Fibroblast of lung (primary cell): Measurements from ENCODE around the gene PHLDB3. TPM values are rescaled to one million over a fixed set of nuclear protein-coding genes. Genes with fewer than 3 reads are reported as not detected.
A peak's percentile ranks its signal among the peaks of the same experiment; 100 is the strongest.

Experiments used
- DNase-seq, 2 donors: peaks; one replicate each; pipeline versions ENCODE4 v3.0.0 to v3.0.0-alpha.2; 2010; ENCODE audit warnings: low read depth in 2 of 2
- H2AFZ ChIP-seq: 2 replicates; pipeline ENCODE4 v1.5.1; 2012; ENCODE audit warnings: low read length, control low read depth, inconsistent platforms
- H3K27ac ChIP-seq: 2 replicates; pipeline ENCODE4 v1.5.1; 2011; ENCODE audit warnings: low read length, control low read depth; ENCODE audit not compliant: insufficient read depth
- H3K27me3 ChIP-seq: 2 replicates; pipeline ENCODE4 v1.5.1; 2011; ENCODE audit warnings: mild to moderate bottlenecking, low read length; ENCODE audit not compliant: control insufficient read depth, insufficient read depth
- H3K36me3 ChIP-seq: 2 replicates; pipeline ENCODE4 v1.5.1; 2011; ENCODE audit warnings: low read length; ENCODE audit not compliant: control insufficient read depth, insufficient read depth
- H3K4me1 ChIP-seq: 2 replicates; pipeline ENCODE4 v1.5.1; 2011; ENCODE audit warnings: low read length; ENCODE audit not compliant: control insufficient read depth, insufficient read depth; ENCODE audit errors: extremely low read depth
- H3K4me2 ChIP-seq: 2 replicates; pipeline ENCODE4 v1.5.1; 2011; ENCODE audit warnings: low read length, control low read depth; ENCODE audit not compliant: insufficient read depth; ENCODE audit errors: extremely low read depth
- H3K4me3 ChIP-seq, 4 experiments: fragments of 200-600 bp in 1 of 4; sonication (generic) in 1 of 4; replicated peaks in 1 of 4; 2 replicates each; pipeline ENCODE4 v1.5.1; 2011 to 2016; ENCODE audit warnings: low read length in 4 of 4, low read depth in 3 of 4, mild to moderate bottlenecking in 3 of 4, control low read depth in 2 of 4, inconsistent platforms in 1 of 4, mixed read lengths in 1 of 4; ENCODE audit not compliant: insufficient read depth in 1 of 4; ENCODE audit errors: control extremely low read depth in 1 of 4
- H3K79me2 ChIP-seq: 2 replicates; pipeline ENCODE4 v1.5.1; 2012; ENCODE audit warnings: mild to moderate bottlenecking, low read length, inconsistent platforms; ENCODE audit not compliant: control insufficient read depth, insufficient read depth
- H3K9ac ChIP-seq: 2 replicates; pipeline ENCODE4 v1.5.1; 2011; ENCODE audit warnings: mild to moderate bottlenecking, low read length, control low read depth; ENCODE audit not compliant: insufficient read depth
- H3K9me3 ChIP-seq: 2 replicates; pipeline ENCODE4 v1.5.1; 2012; ENCODE audit warnings: low read depth, low read length; ENCODE audit not compliant: control insufficient read depth, insufficient read depth
- H4K20me1 ChIP-seq: 2 replicates; pipeline ENCODE4 v1.5.1; 2011; ENCODE audit warnings: low read length; ENCODE audit not compliant: control insufficient read depth, insufficient read depth; ENCODE audit errors: extremely low read depth
- CTCF ChIP-seq, 2 donors: IDR thresholded peaks in 1 of 2; conservative IDR thresholded peaks in 1 of 2; 1 replicate in 1 of 2; 2 replicates in 1 of 2; pipeline ENCODE4 v1.5.1; 2011 to 2012; ENCODE audit warnings: low read length in 2 of 2, control low read depth in 1 of 2, inconsistent platforms in 1 of 2, low read depth in 1 of 2, mild to moderate bottlenecking in 1 of 2
- EZH2 ChIP-seq: IDR thresholded peaks from 2 replicates; pipeline ENCODE4 v1.5.1; 2012; ENCODE audit warnings: low read length, control low read depth, mild to moderate bottlenecking; ENCODE audit errors: missing control alignments
- polyA plus RNA-seq, 2 donors: library from polyadenylated mRNA; depleted of rRNA in 1 of 2; stranded (reverse) in 1 of 2; unstranded in 1 of 2; fragments of >200 nt; gene quantifications; 2 replicates each; pipeline ENCODE4 v1.2.1, GENCODE V29; 2011 to 2012; ENCODE audit warnings: missing spikeins in 1 of 2
- total RNA-seq: library from RNA; depleted of rRNA; stranded (reverse); fragments of >200 nt; gene quantifications from 2 replicates; pipeline ENCODE4 v1.2.1, GENCODE V29; 2014

The PHLDB3 gene
- total and polyA plus RNA-seq, 2 donors (not counting 1 experiment from before 2014, with no cell fraction given) = 1.8 to 35.8 TPM

- H4K20me1 ChIP-seq = no peaks in the 10 kb centered on the region
- TF ChIP-seq CTCF (conservative IDR thresholded peaks at IDR 0.05 in 1 of 2, IDR thresholded peaks at IDR 0.05 in 1 of 2; ENCODE audit: low read depth in 1 of 2, low read length in 2 of 2) = no peak
- TF ChIP-seq EZH2 = no peak
- no peak overlapping the region for H2AFZ ChIP-seq
- no peaks in the 10 kb centered on the region for H3K9me3 ChIP-seq
- H3K4me2 ChIP-seq = no peak overlapping the region
- no peak overlapping the region for H3K4me3 ChIP-seq
- peaks cover 6% of the 10 kb centered on the region for H3K4me1 ChIP-seq
- H3K79me2 ChIP-seq = no peaks in the 10 kb centered on the region
- DNase-seq = peak; percentile 36 to 76
- no peaks in the 10 kb centered on the region for H3K36me3 ChIP-seq
- H3K9ac ChIP-seq = no peak overlapping the region
- H3K27me3 ChIP-seq = no peaks in the 10 kb centered on the region
- H3K27ac ChIP-seq = peak overlapping the region; percentile 16
Measured at GRCh38 chr19:43470288-43470687, 34.3 kb downstream of the PHLDB3 start.

GRCh38 chr19:43469160-43469480 lies 35.4 kb downstream of the PHLDB3 start:
- peaks cover 3% of the 10 kb centered on the region for H3K4me1 ChIP-seq
- H3K79me2 ChIP-seq = no peaks in the 10 kb centered on the region
- H3K4me2 ChIP-seq = no peak overlapping the region
- H2AFZ ChIP-seq = no peak overlapping the region
- H3K27me3 ChIP-seq = no peaks in the 10 kb centered on the region
- no peak for TF ChIP-seq EZH2
- no peak for TF ChIP-seq CTCF (conservative IDR thresholded peaks at IDR 0.05 in 1 of 2, IDR thresholded peaks at IDR 0.05 in 1 of 2; ENCODE audit: low read depth in 1 of 2, low read length in 2 of 2)
- H3K27ac ChIP-seq = no peak overlapping the region
- H4K20me1 ChIP-seq = no peaks in the 10 kb centered on the region
- H3K9me3 ChIP-seq = no peaks in the 10 kb centered on the region
- no peak for DNase-seq
- H3K4me3 ChIP-seq = no peak overlapping the region
- H3K36me3 ChIP-seq = no peaks in the 10 kb centered on the region
- no peak overlapping the region for H3K9ac ChIP-seq

GRCh38 chr19:43468354-43469159 lies 36.0 kb downstream of the PHLDB3 start:
- H3K4me3 ChIP-seq = no peak overlapping the region
- no peaks in the 10 kb centered on the region for H3K79me2 ChIP-seq
- no peaks in the 10 kb centered on the region for H3K36me3 ChIP-seq
- no peaks in the 10 kb centered on the region for H3K9me3 ChIP-seq
- H3K4me2 ChIP-seq = no peak overlapping the region
- H2AFZ ChIP-seq = no peak overlapping the region
- no peak for DNase-seq
- H4K20me1 ChIP-seq = no peaks in the 10 kb centered on the region
- peaks cover 3% of the 10 kb centered on the region for H3K4me1 ChIP-seq
- TF ChIP-seq CTCF (conservative IDR thresholded peaks at IDR 0.05 in 1 of 2, IDR thresholded peaks at IDR 0.05 in 1 of 2; ENCODE audit: low read depth in 1 of 2, low read length in 2 of 2) = no peak
- no peak for TF ChIP-seq EZH2
- H3K27ac ChIP-seq = no peak overlapping the region
- H3K27me3 ChIP-seq = no peaks in the 10 kb centered on the region
- H3K9ac ChIP-seq = no peak overlapping the region
